HG02798 (cell line): ENCODE measurements around the gene CDH9.

Source experiments
- ATAC-seq: cut with Tn5 transposase; IDR thresholded peaks from one replicate; pipeline ENCODE4 v1.9.1; 2021; ENCODE audit warnings: mild to moderate bottlenecking; ENCODE audit not compliant: unreplicated experiment, poor library complexity

Gene CDH9

DNA sequence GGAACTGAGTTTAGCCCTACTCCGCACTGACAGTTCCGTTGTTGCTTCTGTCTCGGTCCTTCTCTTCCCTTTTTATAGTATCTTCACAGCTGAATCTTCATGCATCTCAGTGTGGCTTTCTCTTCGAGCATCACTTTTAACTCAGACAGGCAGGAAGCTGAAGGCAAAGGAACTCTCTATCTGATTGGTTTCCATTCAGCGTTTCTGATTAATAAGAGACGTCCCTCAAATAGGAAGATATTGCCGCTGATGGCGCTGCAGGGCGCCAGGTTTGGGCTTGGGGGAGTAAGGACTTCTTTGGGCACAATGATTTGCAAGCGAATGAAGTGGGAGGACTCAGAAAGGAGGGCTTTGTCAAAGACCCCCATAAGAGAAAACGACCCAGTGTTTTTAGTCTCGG lies at the start of gene CDH9:
Gene CDH9 (minus strand): TSS at position 111 of the 400 bp plus-strand sequence. CDS start 50,253 bp downstream, outside the sequence.
- no peak for ATAC-seq

GRCh38 chr5:27087747-27088146 lies 49.4 kb upstream of the CDH9 start:
- no peak for ATAC-seq

GRCh38 chr5:27083449-27084415 lies 45.3 kb upstream of the CDH9 start:
- ATAC-seq = no peak

GRCh38 chr5:27080147-27080546 lies 41.8 kb upstream of the CDH9 start:
- ATAC-seq = no peak

GRCh38 chr5:27062451-27062850 lies 24.1 kb upstream of the CDH9 start:
- ATAC-seq = no peak

DNA sequence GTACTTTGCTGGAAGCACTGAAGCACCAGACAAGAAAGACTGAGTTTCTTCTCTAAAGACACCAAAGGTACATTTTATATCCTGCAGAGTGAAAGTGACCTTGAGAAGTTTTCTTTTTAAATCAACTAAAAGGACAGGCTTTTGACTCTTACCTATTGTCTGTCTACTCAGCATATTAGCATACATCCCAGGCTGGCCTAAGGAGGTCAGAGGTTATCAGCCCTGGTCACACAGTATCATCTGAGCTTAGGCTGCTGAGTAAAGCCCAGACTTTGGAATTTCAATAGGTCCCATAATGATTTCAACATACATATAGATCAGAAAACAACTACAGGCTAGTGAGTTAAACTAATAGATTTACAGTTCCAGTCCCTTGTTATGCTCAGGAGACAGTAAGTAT lies 10.1 kb upstream of the CDH9 start:
- ATAC-seq = no peak

GRCh38 chr5:27041372-27041771 lies 3.0 kb upstream of the CDH9 start:
- no peak for ATAC-seq

DNA sequence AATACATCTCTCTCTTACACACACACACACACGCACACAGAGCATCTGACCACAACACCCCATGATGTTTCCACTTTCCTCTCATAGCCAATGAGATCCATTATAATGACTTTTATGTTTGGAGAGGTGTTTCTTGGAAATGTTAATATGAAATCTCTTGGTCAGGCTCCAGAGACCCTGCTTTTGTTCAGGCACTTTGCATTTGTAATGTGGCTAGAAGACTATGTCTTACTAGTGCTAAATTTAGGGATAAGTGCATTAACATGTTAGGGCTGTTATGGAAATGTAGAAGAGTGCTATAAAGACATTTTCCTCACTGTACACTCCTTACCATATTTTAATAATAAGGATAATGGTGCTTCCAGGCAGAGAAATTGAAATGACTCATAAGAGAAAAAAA lies 3.8 kb downstream of the CDH9 start:
- no peak for ATAC-seq

DNA sequence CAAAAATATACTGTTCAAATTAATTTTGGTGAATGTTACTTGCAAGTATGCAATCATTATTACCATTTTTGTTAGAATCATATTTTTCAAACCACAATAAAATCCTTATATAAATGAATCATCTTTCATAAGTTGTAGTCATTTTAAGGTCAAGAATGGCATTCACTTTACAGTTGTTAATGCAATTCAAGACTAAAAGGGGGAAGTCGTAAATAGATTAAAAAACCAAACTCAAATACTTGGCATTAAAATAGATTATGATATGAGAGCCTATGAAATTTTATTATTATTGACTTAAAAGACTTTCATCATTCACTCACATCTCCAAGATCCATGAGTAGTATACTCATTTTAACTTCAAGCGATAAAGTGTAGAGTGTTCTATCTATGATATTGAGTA lies 11.6 kb downstream of the CDH9 start:
- no peak for ATAC-seq

DNA sequence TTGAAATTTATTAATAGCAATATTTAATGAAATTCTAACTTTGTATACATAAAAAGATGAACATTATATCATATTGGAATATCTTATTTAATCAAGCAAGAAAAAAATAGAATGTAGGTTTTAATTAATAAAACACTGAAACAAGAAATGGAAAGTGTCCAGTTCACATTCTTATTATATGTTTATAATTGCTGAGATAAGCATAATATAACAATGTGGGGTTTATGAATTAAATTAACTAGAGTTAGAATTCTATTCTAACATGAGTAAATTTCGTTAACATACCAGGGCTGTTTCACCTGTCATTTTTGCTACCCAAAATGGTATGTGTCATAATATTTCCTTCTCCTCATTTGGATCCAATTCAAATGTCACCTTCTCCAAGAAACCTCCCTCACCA lies 12.3 kb downstream of the CDH9 start:
- no peak for ATAC-seq

DNA sequence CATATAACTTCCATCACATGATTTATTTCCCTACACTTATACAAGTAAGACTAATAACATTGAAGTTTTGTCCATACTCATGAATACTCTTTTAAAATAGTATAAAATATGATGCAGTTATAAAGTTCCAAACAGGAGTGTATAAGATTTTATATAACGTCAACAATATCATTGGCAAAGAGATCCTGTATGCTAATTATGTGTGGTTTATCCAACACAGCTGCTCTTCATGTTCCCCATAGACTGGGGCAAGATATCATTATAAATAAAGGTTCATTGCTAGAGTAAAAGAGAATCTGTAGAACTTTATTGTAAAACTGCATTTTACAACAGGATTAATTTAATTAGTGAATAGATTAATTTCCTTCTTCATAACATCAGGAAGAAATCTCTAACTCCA lies 16.9 kb downstream of the CDH9 start:
- ATAC-seq = no peak

DNA sequence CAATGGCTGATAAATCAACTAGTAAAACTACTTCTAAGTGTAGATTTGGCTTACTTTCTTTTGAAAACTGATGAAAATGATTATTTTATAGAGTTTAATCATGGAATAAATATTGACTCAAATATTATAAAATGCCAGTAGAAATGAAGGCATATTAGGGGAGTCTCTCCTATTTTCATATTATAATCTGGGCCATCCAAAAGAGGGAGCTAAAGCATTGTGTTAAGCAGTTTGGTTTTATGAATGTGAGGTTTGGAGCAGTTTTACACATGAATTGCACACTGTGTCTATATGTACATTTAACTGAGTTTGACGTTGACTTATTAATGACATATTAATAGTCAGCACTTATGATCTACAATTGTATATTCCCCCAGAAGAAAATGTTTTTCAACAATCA lies 17.4 kb downstream of the CDH9 start:
- no peak for ATAC-seq

- no peak for ATAC-seq
Observed at GRCh38 chr5:27015758-27016157, 22.6 kb downstream of the CDH9 start.

GRCh38 chr5:27011274-27011673 lies 27.1 kb downstream of the CDH9 start:
- ATAC-seq = no peak

DNA sequence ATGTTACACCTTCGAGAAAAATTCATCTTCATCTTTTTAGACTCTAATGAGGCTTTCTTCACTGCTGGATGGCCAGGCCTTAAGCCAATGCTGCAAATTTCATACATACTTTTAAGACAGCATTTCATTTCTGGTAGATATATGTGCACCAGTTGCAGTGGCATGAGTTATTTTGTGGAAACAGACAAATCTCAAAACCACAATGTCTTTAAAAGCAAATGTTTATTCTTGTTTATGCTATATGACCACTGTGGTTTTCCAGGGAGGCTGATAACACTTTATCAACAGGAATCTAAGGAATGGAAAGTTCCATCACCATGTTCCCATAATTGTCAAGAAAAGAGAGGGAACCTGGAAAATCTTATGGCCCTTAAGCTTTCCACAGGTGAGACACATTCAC lies 27.7 kb downstream of the CDH9 start:
- ATAC-seq = no peak

GRCh38 chr5:27009540-27009915 lies 28.9 kb downstream of the CDH9 start:
- ATAC-seq = no peak

GRCh38 chr5:27008604-27009539 lies 29.5 kb downstream of the CDH9 start:
- ATAC-seq = no peak

- no peak for ATAC-seq
Observed at GRCh38 chr5:27007121-27007520, 31.3 kb downstream of the CDH9 start.

GRCh38 chr5:26986985-26987384 lies 51.4 kb downstream of the CDH9 start:
- ATAC-seq = no peak

- ATAC-seq = no peak
Observed at GRCh38 chr5:26981750-26982149, 56.6 kb downstream of the CDH9 start.

DNA sequence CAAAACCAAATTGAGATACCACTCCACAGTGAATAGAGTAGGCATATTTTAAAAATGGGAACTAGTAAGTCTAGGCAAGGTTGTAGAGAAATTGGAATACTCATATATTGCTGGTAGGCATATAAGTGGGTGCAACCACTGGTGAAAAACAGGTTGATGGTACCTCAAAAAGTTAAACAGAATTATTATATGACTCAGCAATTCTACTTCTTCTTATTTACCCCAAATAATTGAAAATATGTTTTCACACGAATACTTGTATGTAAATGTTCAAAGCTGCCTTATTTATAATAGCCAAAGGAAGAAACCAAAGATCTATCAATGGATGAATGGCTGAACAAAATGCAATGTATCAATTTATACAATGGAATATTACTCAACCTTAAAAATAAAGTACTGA lies 79.1 kb downstream of the CDH9 start:
- no peak for ATAC-seq
